HepG2 (cell line): ENCODE data around the gene TOLLIP. TPM values are rescaled to one million over a fixed set of nuclear protein-coding genes. Genes with fewer than 3 reads are reported as not detected.

Experiments
- AKAP8 ChIP-seq: sonication (generic); formaldehyde crosslinking; IDR thresholded peaks from 2 replicates; pipeline ENCODE4 v1.5.1; 2020; ENCODE audit warnings: mild to moderate bottlenecking, missing genetic modification reagents
- CCDC6 ChIP-seq: sonication (generic); formaldehyde crosslinking; IDR thresholded peaks from 2 replicates; pipeline ENCODE4 v1.8.1; 2022; ENCODE audit warnings: mild to moderate bottlenecking, missing genetic modification reagents, moderate library complexity
- FUBP1 ChIP-seq: sonication (generic); formaldehyde crosslinking; IDR thresholded peaks from 2 replicates; pipeline ENCODE4 v1.5.1; 2020; ENCODE audit warnings: missing genetic modification reagents, mild to moderate bottlenecking, borderline replicate concordance
- HOXA3 ChIP-seq: sonication (generic); formaldehyde crosslinking; IDR thresholded peaks from 2 replicates; pipeline ENCODE4 v1.5.0; 2020; ENCODE audit warnings: missing genetic modification reagents
- KDM5B ChIP-seq: sonication (generic); formaldehyde crosslinking; IDR thresholded peaks from 2 replicates; pipeline ENCODE4 v1.4.0; 2020; ENCODE audit warnings: missing genetic modification reagents, mild to moderate bottlenecking, borderline replicate concordance
- MEIS2 ChIP-seq: sonication (generic); formaldehyde crosslinking; IDR thresholded peaks from 2 replicates; pipeline ENCODE4 v1.9.0; 2021; ENCODE audit warnings: mild to moderate bottlenecking, missing genetic modification reagents
- MLX ChIP-seq: IDR thresholded peaks from 2 replicates; pipeline ENCODE4 v1.6.1; 2016
- NONO ChIP-seq, 2 experiments: fragments of 450-650 bp in 1 of 2; sonication (generic) in 1 of 2; formaldehyde crosslinking in 1 of 2; IDR thresholded peaks in 1 of 2; conservative IDR thresholded peaks in 1 of 2; 2 replicates each; pipeline versions ENCODE4 v1.6.1 to v1.8.0; 2017 to 2022; ENCODE audit warnings: mild to moderate bottlenecking in 1 of 2, missing genetic modification reagents in 1 of 2, moderate library complexity in 1 of 2
- PHF5A ChIP-seq: IDR thresholded peaks from one replicate; pipeline ENCODE4 v1.6.1; 2018; ENCODE audit warnings: low read depth, missing genetic modification reagents; ENCODE audit not compliant: unreplicated experiment
- SIN3A ChIP-seq: IDR thresholded peaks from 2 replicates; pipeline ENCODE4 v1.6.1; 2011; ENCODE audit warnings: low read depth, mild to moderate bottlenecking, control low read depth, low read length, borderline replicate concordance
- SRSF1 ChIP-seq: fragments of 200-400 bp; formaldehyde crosslinking; optimal IDR thresholded peaks from 2 replicates; pipeline ENCODE3; 2017; ENCODE audit warnings: mild to moderate bottlenecking, low read depth, low read length, moderate library complexity
- TEAD2 ChIP-seq: sonication (generic); formaldehyde crosslinking; IDR thresholded peaks from 2 replicates; pipeline ENCODE4 v1.9.0; 2021; ENCODE audit warnings: missing genetic modification reagents
- ZBTB3 ChIP-seq: sonication (generic); formaldehyde crosslinking; IDR thresholded peaks from 2 replicates; pipeline ENCODE4 v1.4.0; 2020; ENCODE audit warnings: low read depth, mild to moderate bottlenecking, moderate library complexity, missing genetic modification reagents, borderline replicate concordance
- ZFP36L2 ChIP-seq: sonication (generic); formaldehyde crosslinking; IDR thresholded peaks from 2 replicates; pipeline ENCODE4 v1.4.0; 2020; ENCODE audit warnings: missing genetic modification reagents
- ZNF180 ChIP-seq: sonication (generic); formaldehyde crosslinking; IDR thresholded peaks from 2 replicates; pipeline ENCODE4 v1.4.0; 2020; ENCODE audit warnings: low read depth, missing genetic modification reagents, borderline replicate concordance
- ZNF563 ChIP-seq: sonication (generic); formaldehyde crosslinking; IDR thresholded peaks from 2 replicates; pipeline ENCODE4 v1.8.0; 2022; ENCODE audit warnings: mild to moderate bottlenecking, moderate library complexity, missing genetic modification reagents
- ZNF644 ChIP-seq: IDR thresholded peaks from 2 replicates; pipeline ENCODE4 v1.6.1; 2016; ENCODE audit warnings: low read depth
- ZNF879 ChIP-seq: sonication (generic); formaldehyde crosslinking; IDR thresholded peaks from 2 replicates; pipeline ENCODE4 v1.8.1; 2023; ENCODE audit warnings: missing genetic modification reagents
- ZZZ3 ChIP-seq: sonication (generic); formaldehyde crosslinking; IDR thresholded peaks from 2 replicates; pipeline ENCODE4 v1.4.0; 2020; ENCODE audit warnings: missing genetic modification reagents, mild to moderate bottlenecking, borderline replicate concordance
- polyA plus RNA-seq, 8 experiments: library from polyadenylated mRNA; depleted of rRNA in 3 of 8; stranded (reverse) in 7 of 8; unstranded in 1 of 8; fragments of >200 nt; fragmentation: Illumina TruSeq in 4 of 8; extraction: Trizol in 4 of 8; gene quantifications; 2 replicates each; pipeline versions ENCODE4 v1.2.1 to v1.2.3, GENCODE V29; 2011 to 2016; ENCODE audit warnings: low read depth in 4 of 8, missing spikeins in 1 of 8, mixed read lengths in 1 of 8; ENCODE audit not compliant: insufficient read depth in 1 of 8
- total RNA-seq, 5 experiments: library from RNA; depleted of rRNA; stranded (reverse); fragments of >200 nt; fragmentation: Illumina TruSeq; extraction: Trizol; gene quantifications; 2 replicates each; pipeline ENCODE4 v1.2.3, GENCODE V29; 2016; ENCODE audit warnings: low read depth in 1 of 5
- TF ChIP-seq, protein P1 (sequence below): sonication (generic); formaldehyde crosslinking; IDR thresholded peaks from 2 replicates; pipeline ENCODE4 v1.4.0; 2020; ENCODE audit warnings: missing genetic modification reagents
- TF ChIP-seq, protein P2 (sequence below): sonication (generic); formaldehyde crosslinking; conservative IDR thresholded peaks from 2 replicates; pipeline ENCODE4 v1.4.0; 2020; ENCODE audit warnings: missing genetic modification reagents

Gene TOLLIP
- total and polyA plus RNA-seq, 2 of the 13 experiments (the other 11 are each of a cell fraction or from before 2014, with no cell fraction given): 25.9 to 47.5 TPM

- no peak; the same call in 1 of the 2 replicates for TF ChIP-seq FUBP1 (CRISPR knock-in tag)
- no peak for TF ChIP-seq ZNF563 (CRISPR knock-in tag)
- TF ChIP-seq SIN3A: no peak
- TF ChIP-seq KDM5B (CRISPR knock-in tag): peak; percentile 66; the same call in 1 of the 2 replicates
- no peak for TF ChIP-seq ZNF879 (CRISPR knock-in tag)
- no peak for TF ChIP-seq ZNF180 (CRISPR knock-in tag)
- peak; percentile 55 for TF ChIP-seq ZNF644
- TF ChIP-seq ZBTB3 (CRISPR knock-in tag): no peak
- no peak for TF ChIP-seq TEAD2 (CRISPR knock-in tag)
- TF ChIP-seq, protein P1, sequence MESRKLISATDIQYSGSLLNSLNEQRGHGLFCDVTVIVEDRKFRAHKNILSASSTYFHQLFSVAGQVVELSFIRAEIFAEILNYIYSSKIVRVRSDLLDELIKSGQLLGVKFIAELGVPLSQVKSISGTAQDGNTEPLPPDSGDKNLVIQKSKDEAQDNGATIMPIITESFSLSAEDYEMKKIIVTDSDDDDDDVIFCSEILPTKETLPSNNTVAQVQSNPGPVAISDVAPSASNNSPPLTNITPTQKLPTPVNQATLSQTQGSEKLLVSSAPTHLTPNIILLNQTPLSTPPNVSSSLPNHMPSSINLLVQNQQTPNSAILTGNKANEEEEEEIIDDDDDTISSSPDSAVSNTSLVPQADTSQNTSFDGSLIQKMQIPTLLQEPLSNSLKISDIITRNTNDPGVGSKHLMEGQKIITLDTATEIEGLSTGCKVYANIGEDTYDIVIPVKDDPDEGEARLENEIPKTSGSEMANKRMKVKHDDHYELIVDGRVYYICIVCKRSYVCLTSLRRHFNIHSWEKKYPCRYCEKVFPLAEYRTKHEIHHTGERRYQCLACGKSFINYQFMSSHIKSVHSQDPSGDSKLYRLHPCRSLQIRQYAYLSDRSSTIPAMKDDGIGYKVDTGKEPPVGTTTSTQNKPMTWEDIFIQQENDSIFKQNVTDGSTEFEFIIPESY: peak; percentile 75
- no peak for TF ChIP-seq SRSF1
- TF ChIP-seq NONO (IDR thresholded peaks at IDR 0.05): no peak
- peak; percentile 66 for TF ChIP-seq NONO (CRISPR knock-in tag; conservative IDR thresholded peaks at IDR 0.05)
- TF ChIP-seq AKAP8 (CRISPR knock-in tag): peak; percentile 71; the same call in 1 of the 2 replicates
- TF ChIP-seq ZZZ3 (CRISPR knock-in tag): no peak
- peak; percentile 57; the same call in 1 of the 2 replicates for TF ChIP-seq MLX
- TF ChIP-seq HOXA3 (CRISPR knock-in tag): peak; percentile 94
- TF ChIP-seq CCDC6 (CRISPR knock-in tag): no peak
- TF ChIP-seq ZFP36L2 (CRISPR knock-in tag): no peak
- TF ChIP-seq, protein P2, sequence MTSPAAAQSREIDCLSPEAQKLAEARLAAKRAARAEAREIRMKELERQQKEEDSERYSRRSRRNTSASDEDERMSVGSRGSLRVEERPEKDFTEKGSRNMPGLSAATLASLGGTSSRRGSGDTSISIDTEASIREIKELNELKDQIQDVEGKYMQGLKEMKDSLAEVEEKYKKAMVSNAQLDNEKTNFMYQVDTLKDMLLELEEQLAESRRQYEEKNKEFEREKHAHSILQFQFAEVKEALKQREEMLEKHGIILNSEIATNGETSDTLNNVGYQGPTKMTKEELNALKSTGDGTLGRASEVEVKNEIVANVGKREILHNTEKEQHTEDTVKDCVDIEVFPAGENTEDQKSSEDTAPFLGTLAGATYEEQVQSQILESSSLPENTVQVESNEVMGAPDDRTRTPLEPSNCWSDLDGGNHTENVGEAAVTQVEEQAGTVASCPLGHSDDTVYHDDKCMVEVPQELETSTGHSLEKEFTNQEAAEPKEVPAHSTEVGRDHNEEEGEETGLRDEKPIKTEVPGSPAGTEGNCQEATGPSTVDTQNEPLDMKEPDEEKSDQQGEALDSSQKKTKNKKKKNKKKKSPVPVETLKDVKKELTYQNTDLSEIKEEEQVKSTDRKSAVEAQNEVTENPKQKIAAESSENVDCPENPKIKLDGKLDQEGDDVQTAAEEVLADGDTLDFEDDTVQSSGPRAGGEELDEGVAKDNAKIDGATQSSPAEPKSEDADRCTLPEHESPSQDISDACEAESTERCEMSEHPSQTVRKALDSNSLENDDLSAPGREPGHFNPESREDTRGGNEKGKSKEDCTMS: no peak
- no peak for TF ChIP-seq PHF5A (CRISPR knock-in tag)
- peak; percentile 37; the same call in 1 of the 2 replicates for TF ChIP-seq MEIS2
Measured at GRCh38 chr11:1298695-1299492, 10.5 kb downstream of the TOLLIP start (continued).
